Osteoblast (primary cell): ENCODE data around the gene TLE4. TPM values are rescaled to one million over a fixed set of nuclear protein-coding genes. Genes with fewer than 3 reads are reported as not detected.

ENCODE experiments used
- DNase-seq: peaks from one replicate; pipeline ENCODE4 v3.0.0; 2011; ENCODE audit warnings: low spot score, mixed read lengths; ENCODE audit not compliant: insufficient read length; ENCODE audit errors: missing footprints
- H2AFZ ChIP-seq: 2 replicates; pipeline ENCODE4 v1.6.0; 2011; ENCODE audit warnings: mild to moderate bottlenecking, low read length
- H3K27ac ChIP-seq: 2 replicates; pipeline ENCODE4 v1.5.1; 2011; ENCODE audit warnings: mild to moderate bottlenecking, low read depth, low read length, moderate library complexity
- H3K27me3 ChIP-seq: 2 replicates; pipeline ENCODE4 v1.6.0; 2012; ENCODE audit warnings: mild to moderate bottlenecking, control low read depth, inconsistent platforms, low read length, moderate library complexity; ENCODE audit not compliant: insufficient read depth
- H3K36me3 ChIP-seq: 2 replicates; pipeline ENCODE4 v1.5.1; 2011; ENCODE audit warnings: mild to moderate bottlenecking, low read length, control low read depth, moderate library complexity; ENCODE audit not compliant: insufficient read depth
- H3K4me1 ChIP-seq: 2 replicates; pipeline ENCODE4 v1.5.1; 2011; ENCODE audit warnings: mild to moderate bottlenecking, low read length, control low read depth, moderate library complexity; ENCODE audit not compliant: insufficient read depth
- H3K4me2 ChIP-seq: 2 replicates; pipeline ENCODE4 v1.6.0; 2011; ENCODE audit warnings: mild to moderate bottlenecking, low read length; ENCODE audit not compliant: insufficient read depth
- H3K4me3 ChIP-seq: fragments of 200-600 bp; sonication (generic); 3 replicates; pipeline ENCODE4 v1.5.1; 2012; ENCODE audit warnings: mild to moderate bottlenecking, low read length, inconsistent platforms; ENCODE audit not compliant: insufficient read depth
- H3K79me2 ChIP-seq: 2 replicates; pipeline ENCODE4 v1.6.0; 2012; ENCODE audit warnings: mild to moderate bottlenecking, low read length, control low read depth, inconsistent platforms; ENCODE audit not compliant: insufficient read depth
- H3K9me3 ChIP-seq: 2 replicates; pipeline ENCODE4 v1.5.1; 2011; ENCODE audit warnings: low read depth, low read length, control low read depth
- H4K20me1 ChIP-seq: 2 replicates; pipeline ENCODE4 v1.6.0; 2012; ENCODE audit warnings: mild to moderate bottlenecking, low read length, control low read depth; ENCODE audit not compliant: insufficient read depth
- total RNA-seq: library from RNA; depleted of rRNA; stranded (reverse); fragments of >200 nt; gene quantifications from 2 replicates; pipeline ENCODE4 v1.2.3, GENCODE V29; 2012
- TF ChIP-seq, protein P1 (sequence below): IDR thresholded peaks from 2 replicates; pipeline ENCODE4 v1.5.1; 2011; ENCODE audit warnings: mild to moderate bottlenecking, low read depth, low read length, moderate library complexity; ENCODE audit errors: extremely low read depth

Gene TLE4
- total RNA-seq, 1 donor: 62.2 TPM

DNA sequence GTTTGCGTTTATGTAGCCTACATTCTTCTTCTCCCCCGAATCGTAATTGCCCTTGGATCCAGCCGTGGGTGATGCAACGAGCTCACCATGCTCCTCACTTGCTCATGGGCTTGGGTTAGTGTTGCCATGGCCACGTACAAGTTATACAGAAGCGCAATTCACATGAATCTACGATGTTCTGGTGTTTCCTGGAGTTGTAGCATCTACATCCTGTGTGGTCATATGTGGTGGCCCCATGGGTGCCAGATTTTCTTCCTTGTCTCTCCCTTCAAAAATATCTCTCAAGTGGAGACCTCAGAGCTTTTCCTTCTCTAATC lies 115.3 kb downstream of the TLE4 start:
- Histone ChIP-seq H3K27ac (peak overlapping the region; percentile 98), H3K4me3 (peak overlapping the region; percentile 53), H3K4me1 (peaks cover 34% of the 10 kb centered on the region), H3K79me2 (peaks cover 5% of the 10 kb centered on the region), H3K27me3 (no peaks in the 10 kb centered on the region), H3K36me3 (no peaks in the 10 kb centered on the region), H3K4me2 (peak overlapping the region; percentile 80), H3K9me3 (no peaks in the 10 kb centered on the region), H4K20me1 (no peaks in the 10 kb centered on the region), H2AFZ (peak overlapping the region; percentile 25)
- TF ChIP-seq, protein P1, sequence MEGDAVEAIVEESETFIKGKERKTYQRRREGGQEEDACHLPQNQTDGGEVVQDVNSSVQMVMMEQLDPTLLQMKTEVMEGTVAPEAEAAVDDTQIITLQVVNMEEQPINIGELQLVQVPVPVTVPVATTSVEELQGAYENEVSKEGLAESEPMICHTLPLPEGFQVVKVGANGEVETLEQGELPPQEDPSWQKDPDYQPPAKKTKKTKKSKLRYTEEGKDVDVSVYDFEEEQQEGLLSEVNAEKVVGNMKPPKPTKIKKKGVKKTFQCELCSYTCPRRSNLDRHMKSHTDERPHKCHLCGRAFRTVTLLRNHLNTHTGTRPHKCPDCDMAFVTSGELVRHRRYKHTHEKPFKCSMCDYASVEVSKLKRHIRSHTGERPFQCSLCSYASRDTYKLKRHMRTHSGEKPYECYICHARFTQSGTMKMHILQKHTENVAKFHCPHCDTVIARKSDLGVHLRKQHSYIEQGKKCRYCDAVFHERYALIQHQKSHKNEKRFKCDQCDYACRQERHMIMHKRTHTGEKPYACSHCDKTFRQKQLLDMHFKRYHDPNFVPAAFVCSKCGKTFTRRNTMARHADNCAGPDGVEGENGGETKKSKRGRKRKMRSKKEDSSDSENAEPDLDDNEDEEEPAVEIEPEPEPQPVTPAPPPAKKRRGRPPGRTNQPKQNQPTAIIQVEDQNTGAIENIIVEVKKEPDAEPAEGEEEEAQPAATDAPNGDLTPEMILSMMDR: no peak
- peak; percentile 36 for DNase-seq

DNA sequence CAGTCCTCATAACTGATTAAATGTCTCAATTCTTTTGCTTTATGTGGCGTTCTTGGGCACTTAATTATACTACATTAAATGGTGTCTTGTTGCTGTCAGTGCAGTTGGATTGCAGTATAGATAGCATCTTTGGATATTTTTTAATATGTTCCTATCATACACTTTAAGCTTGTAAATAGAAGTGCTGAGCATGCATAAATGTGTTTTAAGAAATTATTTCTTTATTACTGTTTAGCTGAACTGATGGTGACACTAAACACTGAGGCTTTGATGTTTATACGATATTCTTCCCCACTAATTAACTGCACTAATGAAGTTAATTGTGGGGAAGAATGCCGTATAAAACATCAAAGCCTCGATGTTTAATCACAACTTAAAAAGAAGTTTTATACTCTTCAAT lies 116.6 kb downstream of the TLE4 start:
- Histone ChIP-seq H3K4me3 (no peak overlapping the region), H3K79me2 (peaks cover 2% of the 10 kb centered on the region)

DNA sequence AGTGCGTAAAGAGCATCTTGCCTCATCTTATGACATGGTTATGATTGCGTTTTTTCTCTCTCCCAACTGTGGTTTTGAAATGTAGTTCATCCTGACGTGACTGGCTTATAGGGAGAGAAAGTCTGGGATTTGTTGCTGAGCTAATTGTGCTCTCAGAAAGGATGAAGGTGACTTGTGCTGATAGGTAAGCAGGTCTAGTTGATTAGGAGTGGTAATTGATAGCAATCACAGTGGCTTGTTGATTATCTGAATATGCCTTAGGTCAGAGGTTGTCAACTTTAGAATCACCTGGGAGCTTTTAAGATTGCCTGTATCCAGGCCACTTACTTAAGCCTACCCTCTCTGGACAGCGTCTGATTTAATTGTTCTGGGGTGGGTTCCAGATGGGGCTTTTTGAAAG lies 117.8 kb downstream of the TLE4 start:
- TF ChIP-seq, protein P1: no peak
- Histone ChIP-seq H3K36me3 (no peaks in the 10 kb centered on the region), H3K4me3 (no peak overlapping the region), H3K4me1 (peaks cover 46% of the 10 kb centered on the region), H2AFZ (no peak overlapping the region), H3K4me2 (no peak overlapping the region), H3K27me3 (no peaks in the 10 kb centered on the region), H4K20me1 (no peaks in the 10 kb centered on the region), H3K9me3 (no peaks in the 10 kb centered on the region), H3K27ac (no peak overlapping the region), H3K79me2 (peaks cover 5% of the 10 kb centered on the region)
- DNase-seq: no peak

More for the DNA sequence above, 116.6 kb downstream of the TLE4 start:
- TF ChIP-seq, protein P1: no peak
- H2AFZ ChIP-seq: no peak overlapping the region
- H4K20me1 ChIP-seq: no peaks in the 10 kb centered on the region
- H3K9me3 ChIP-seq: no peaks in the 10 kb centered on the region
- peaks cover 37% of the 10 kb centered on the region for H3K4me1 ChIP-seq
- no peak overlapping the region for H3K4me2 ChIP-seq
- no peaks in the 10 kb centered on the region for H3K36me3 ChIP-seq
- no peaks in the 10 kb centered on the region for H3K27me3 ChIP-seq
- no peak for DNase-seq
- H3K27ac ChIP-seq: no peak overlapping the region

DNA sequence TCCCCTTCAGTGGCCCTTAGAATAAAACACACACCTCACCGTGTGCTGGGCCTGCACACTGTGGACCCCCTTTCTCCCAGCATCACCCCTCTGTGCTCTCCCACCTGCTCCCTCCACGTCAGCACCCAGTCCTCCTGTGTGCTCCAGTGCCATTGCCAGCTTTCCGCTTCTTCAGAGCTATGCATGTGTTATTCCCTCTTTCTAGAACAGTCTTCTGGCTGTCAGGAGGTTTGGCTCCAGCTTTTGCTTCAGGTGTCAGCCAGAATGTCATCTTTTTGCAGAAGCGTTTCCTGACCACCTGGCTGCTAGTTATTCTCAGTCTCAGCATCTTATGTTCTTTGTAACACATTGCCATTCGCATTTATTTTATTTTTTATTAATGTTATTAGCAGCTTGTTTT lies 119.7 kb downstream of the TLE4 start:
- TF ChIP-seq, protein P1: no peak
- H2AFZ ChIP-seq: no peak overlapping the region
- no peak overlapping the region for H3K4me2 ChIP-seq
- no peaks in the 10 kb centered on the region for H3K9me3 ChIP-seq
- DNase-seq: no peak
- no peak overlapping the region for H3K27ac ChIP-seq
- H3K36me3 ChIP-seq: no peaks in the 10 kb centered on the region
- peaks cover 5% of the 10 kb centered on the region for H3K79me2 ChIP-seq
- peaks cover 2% of the 10 kb centered on the region for H4K20me1 ChIP-seq
- peaks cover 35% of the 10 kb centered on the region for H3K4me1 ChIP-seq
- no peak overlapping the region for H3K4me3 ChIP-seq
- H3K27me3 ChIP-seq: no peaks in the 10 kb centered on the region
